Neutrophil (primary cell): Measurements from ENCODE around the gene ACSL4.

Experiments
- H3K27ac ChIP-seq: fragments of 200-600 bp; sonication (generic); 2 replicates; pipeline ENCODE4 v1.5.1; 2016; ENCODE audit warnings: mild to moderate bottlenecking, moderate library complexity
- H3K27me3 ChIP-seq: fragments of 200-600 bp; sonication (generic); 2 replicates; pipeline ENCODE4 v1.6.0; 2016; ENCODE audit warnings: mild to moderate bottlenecking
- H3K36me3 ChIP-seq: fragments of 200-600 bp; sonication (generic); 2 replicates; pipeline ENCODE4 v1.5.1; 2017
- H3K4me1 ChIP-seq, 2 experiments: fragments of 200-600 bp in 1 of 2; sonication (generic) in 1 of 2; 1 replicate in 1 of 2; 2 replicates in 1 of 2; pipeline versions ENCODE4 v1.5.1 to v1.6.1; 2013 to 2016; ENCODE audit warnings: low read depth in 1 of 2, low read length in 1 of 2, mild to moderate bottlenecking in 1 of 2, moderate library complexity in 1 of 2; ENCODE audit not compliant: control insufficient read depth in 1 of 2, insufficient read depth in 1 of 2
- H3K4me3 ChIP-seq, 2 experiments: fragments of 200-600 bp in 1 of 2; sonication (generic) in 1 of 2; 1 replicate in 1 of 2; 2 replicates in 1 of 2; pipeline ENCODE4 v1.5.1; 2013 to 2016; ENCODE audit warnings: low read depth in 1 of 2, low read length in 1 of 2, mild to moderate bottlenecking in 1 of 2, moderate library complexity in 1 of 2
- H3K9me3 ChIP-seq: fragments of 200-600 bp; sonication (generic); 2 replicates; pipeline ENCODE4 v1.5.1; 2016
- CTCF ChIP-seq: fragments of 200-600 bp; sonication (generic); IDR thresholded peaks from 2 replicates; pipeline ENCODE4 v1.5.1; 2016; ENCODE audit warnings: antibody characterized with exemption

The ACSL4 gene

GRCh38 chrX:109740433-109740809, 7.4 kb upstream of the ACSL4 start:
- Histone ChIP-seq H3K9me3 (no peaks in the 10 kb centered on the region), H3K4me1 (peaks cover 42 to 54% of the 10 kb centered on the region in 2 experiments), H3K36me3 (no peaks in the 10 kb centered on the region), H3K27me3 (no peaks in the 10 kb centered on the region), H3K4me3 (peak overlapping the region; percentile 15 to 21), H3K27ac (peak overlapping the region; percentile 91)
- no peak for TF ChIP-seq CTCF

GRCh38 chrX:109739625-109740432, 6.8 kb upstream of the ACSL4 start:
- Histone ChIP-seq H3K36me3 (no peaks in the 10 kb centered on the region), H3K27me3 (no peaks in the 10 kb centered on the region), H3K9me3 (no peaks in the 10 kb centered on the region), H3K4me3 (peak overlapping the region in 1 of 2 experiments; percentile 36), H3K4me1 (peaks cover 48 to 60% of the 10 kb centered on the region in 2 experiments), H3K27ac (peak overlapping the region; percentile 91)
- no peak for TF ChIP-seq CTCF

GRCh38 chrX:109735202-109735744, 2.2 kb upstream of the ACSL4 start:
- Histone ChIP-seq H3K4me1 (peaks cover 51 to 67% of the 10 kb centered on the region in 2 experiments), H3K36me3 (no peaks in the 10 kb centered on the region), H3K27ac (peak overlapping the region; percentile 93), H3K9me3 (no peaks in the 10 kb centered on the region), H3K27me3 (no peaks in the 10 kb centered on the region), H3K4me3 (peak overlapping the region in 1 of 2 experiments; percentile 1)
- no peak for TF ChIP-seq CTCF

GRCh38 chrX:109733613-109734083, 591 bp upstream of the ACSL4 start:
- H3K27me3 ChIP-seq, result no peaks in the 10 kb centered on the region
- peak overlapping the region; percentile 73 to 97 for H3K4me3 ChIP-seq
- H3K27ac ChIP-seq, result peak overlapping the region; percentile 93
- H3K4me1 ChIP-seq, result peaks cover 36 to 53% of the 10 kb centered on the region in 2 experiments
- H3K9me3 ChIP-seq, result no peaks in the 10 kb centered on the region
- no peaks in the 10 kb centered on the region for H3K36me3 ChIP-seq
- no peak for TF ChIP-seq CTCF

GRCh38 chrX:109732017-109732801, 848 bp downstream of the ACSL4 start:
- TF ChIP-seq CTCF, result no peak
- no peaks in the 10 kb centered on the region for H3K27me3 ChIP-seq
- H3K27ac ChIP-seq, result peak overlapping the region; percentile 93
- H3K36me3 ChIP-seq, result no peaks in the 10 kb centered on the region
- H3K9me3 ChIP-seq, result no peaks in the 10 kb centered on the region
- peak overlapping the region; percentile 73 to 97 for H3K4me3 ChIP-seq
- peaks cover 41 to 59% of the 10 kb centered on the region in 2 experiments for H3K4me1 ChIP-seq
